ENCODE data around the gene MYBL2. TPM values are rescaled to one million over a fixed set of nuclear protein-coding genes. Genes with fewer than 3 reads are reported as not detected.
"Not testable (repeated sequence)": the region's sequence is repeated elsewhere in the genome, so short reads cannot be mapped to it uniquely, and the experiment has no call there.

MYBL2 gene
- total and polyA plus RNA-seq, 4 donors: 1.6 to 30.9 (median 1.9) TPM; not detected in 1

DNA sequence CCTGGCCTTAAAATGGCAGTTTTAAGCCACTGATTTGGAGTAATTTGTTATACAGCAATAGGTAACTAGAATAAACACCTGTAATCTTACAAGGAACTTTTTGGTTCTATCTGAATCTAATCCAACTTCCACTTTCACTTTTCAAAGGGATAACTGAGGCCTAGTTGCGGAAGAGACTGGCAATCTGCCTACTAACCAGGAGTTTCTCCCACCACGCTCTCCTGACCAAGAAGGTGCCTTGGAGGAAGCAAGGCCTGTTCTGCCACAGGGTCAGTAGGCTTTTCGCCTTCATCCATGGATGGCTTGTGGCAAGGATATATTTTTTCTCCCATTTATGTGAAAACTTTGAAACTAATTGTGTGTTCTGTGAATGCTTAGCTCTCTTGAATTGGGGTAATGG lies 12.9 kb upstream of the MYBL2 start:
- H3K36me3 ChIP-seq (ENCODE audit: control insufficient read depth in 4 of 4, insufficient read depth in 3 of 4, low read depth in 1 of 4, low read length in 3 of 4): no peaks in the 10 kb centered on the region
- H3K27ac ChIP-seq (ENCODE audit: low read depth in 1 of 2, low read length in 2 of 2): peak overlapping the region; percentile 50 to 88
- no peaks in the 10 kb centered on the region for H3K9me3 ChIP-seq (ENCODE audit: control insufficient read depth in 4 of 4, low read length in 3 of 4)
- no peak for TF ChIP-seq SP1 (IDR thresholded peaks at IDR 0.05)
- TF ChIP-seq, protein P1, sequence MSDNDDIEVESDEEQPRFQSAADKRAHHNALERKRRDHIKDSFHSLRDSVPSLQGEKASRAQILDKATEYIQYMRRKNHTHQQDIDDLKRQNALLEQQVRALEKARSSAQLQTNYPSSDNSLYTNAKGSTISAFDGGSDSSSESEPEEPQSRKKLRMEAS (IDR thresholded peaks at IDR 0.05): no peak
- no peak for TF ChIP-seq HNF4G (IDR thresholded peaks at IDR 0.05)
- no peak for TF ChIP-seq YY1 (IDR thresholded peaks at IDR 0.05)
- no peak for TF ChIP-seq NR2F2 (IDR thresholded peaks at IDR 0.05)
- TF ChIP-seq, protein P2, sequence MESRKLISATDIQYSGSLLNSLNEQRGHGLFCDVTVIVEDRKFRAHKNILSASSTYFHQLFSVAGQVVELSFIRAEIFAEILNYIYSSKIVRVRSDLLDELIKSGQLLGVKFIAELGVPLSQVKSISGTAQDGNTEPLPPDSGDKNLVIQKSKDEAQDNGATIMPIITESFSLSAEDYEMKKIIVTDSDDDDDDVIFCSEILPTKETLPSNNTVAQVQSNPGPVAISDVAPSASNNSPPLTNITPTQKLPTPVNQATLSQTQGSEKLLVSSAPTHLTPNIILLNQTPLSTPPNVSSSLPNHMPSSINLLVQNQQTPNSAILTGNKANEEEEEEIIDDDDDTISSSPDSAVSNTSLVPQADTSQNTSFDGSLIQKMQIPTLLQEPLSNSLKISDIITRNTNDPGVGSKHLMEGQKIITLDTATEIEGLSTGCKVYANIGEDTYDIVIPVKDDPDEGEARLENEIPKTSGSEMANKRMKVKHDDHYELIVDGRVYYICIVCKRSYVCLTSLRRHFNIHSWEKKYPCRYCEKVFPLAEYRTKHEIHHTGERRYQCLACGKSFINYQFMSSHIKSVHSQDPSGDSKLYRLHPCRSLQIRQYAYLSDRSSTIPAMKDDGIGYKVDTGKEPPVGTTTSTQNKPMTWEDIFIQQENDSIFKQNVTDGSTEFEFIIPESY (IDR thresholded peaks at IDR 0.05): no peak
- TF ChIP-seq, protein P3, sequence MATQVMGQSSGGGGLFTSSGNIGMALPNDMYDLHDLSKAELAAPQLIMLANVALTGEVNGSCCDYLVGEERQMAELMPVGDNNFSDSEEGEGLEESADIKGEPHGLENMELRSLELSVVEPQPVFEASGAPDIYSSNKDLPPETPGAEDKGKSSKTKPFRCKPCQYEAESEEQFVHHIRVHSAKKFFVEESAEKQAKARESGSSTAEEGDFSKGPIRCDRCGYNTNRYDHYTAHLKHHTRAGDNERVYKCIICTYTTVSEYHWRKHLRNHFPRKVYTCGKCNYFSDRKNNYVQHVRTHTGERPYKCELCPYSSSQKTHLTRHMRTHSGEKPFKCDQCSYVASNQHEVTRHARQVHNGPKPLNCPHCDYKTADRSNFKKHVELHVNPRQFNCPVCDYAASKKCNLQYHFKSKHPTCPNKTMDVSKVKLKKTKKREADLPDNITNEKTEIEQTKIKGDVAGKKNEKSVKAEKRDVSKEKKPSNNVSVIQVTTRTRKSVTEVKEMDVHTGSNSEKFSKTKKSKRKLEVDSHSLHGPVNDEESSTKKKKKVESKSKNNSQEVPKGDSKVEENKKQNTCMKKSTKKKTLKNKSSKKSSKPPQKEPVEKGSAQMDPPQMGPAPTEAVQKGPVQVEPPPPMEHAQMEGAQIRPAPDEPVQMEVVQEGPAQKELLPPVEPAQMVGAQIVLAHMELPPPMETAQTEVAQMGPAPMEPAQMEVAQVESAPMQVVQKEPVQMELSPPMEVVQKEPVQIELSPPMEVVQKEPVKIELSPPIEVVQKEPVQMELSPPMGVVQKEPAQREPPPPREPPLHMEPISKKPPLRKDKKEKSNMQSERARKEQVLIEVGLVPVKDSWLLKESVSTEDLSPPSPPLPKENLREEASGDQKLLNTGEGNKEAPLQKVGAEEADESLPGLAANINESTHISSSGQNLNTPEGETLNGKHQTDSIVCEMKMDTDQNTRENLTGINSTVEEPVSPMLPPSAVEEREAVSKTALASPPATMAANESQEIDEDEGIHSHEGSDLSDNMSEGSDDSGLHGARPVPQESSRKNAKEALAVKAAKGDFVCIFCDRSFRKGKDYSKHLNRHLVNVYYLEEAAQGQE (IDR thresholded peaks at IDR 0.05): no peak
- TF ChIP-seq EGR1 (IDR thresholded peaks at IDR 0.05; ENCODE audit: low read depth in 2 of 2): no peak
- DNase-seq (ENCODE audit: low spot score): no peak
- no peak overlapping the region for H3K9ac ChIP-seq (ENCODE audit: low read depth in 1 of 2, low read length in 2 of 2)
- peaks cover 0 to 16% (median 8%) of the 10 kb centered on the region in 4 donors for H3K4me1 ChIP-seq (ENCODE audit: control insufficient read depth in 4 of 4, insufficient read depth in 4 of 4, low read length in 3 of 4)
- 79% methylated on average over 3 of the region's 3 CpGs for WGBS
- no peaks in the 10 kb centered on the region for H3K27me3 ChIP-seq (ENCODE audit: control insufficient read depth in 4 of 4, insufficient read depth in 4 of 4, low read length in 3 of 4)
- H3K4me3 ChIP-seq (ENCODE audit: low read depth in 1 of 3, low read length in 3 of 3): no peak overlapping the region

DNA sequence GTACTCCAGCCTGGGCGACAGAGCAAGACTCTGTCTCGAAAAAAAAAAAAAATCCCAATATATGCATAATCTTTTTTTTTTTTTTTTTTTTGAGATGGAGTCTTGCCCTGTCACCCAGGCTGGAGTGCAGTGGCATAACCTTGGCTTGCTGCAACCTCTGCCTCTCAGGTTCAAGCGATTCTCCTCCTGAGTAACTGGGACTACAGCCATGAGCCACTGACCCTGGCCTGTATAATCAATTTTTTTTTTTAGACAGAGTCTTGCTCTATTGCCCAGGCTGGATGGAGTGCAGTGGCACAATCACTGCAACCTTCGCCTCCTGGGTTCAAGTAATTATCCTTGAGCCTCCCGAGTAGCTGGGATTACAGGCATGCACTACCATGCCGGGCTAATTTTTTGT lies 11.7 kb upstream of the MYBL2 start:
- DNase-seq (ENCODE audit: low spot score); H3K36me3 ChIP-seq (ENCODE audit: control insufficient read depth in 4 of 4, insufficient read depth in 3 of 4, low read depth in 1 of 4, low read length in 3 of 4): not testable (repeated sequence)

DNA sequence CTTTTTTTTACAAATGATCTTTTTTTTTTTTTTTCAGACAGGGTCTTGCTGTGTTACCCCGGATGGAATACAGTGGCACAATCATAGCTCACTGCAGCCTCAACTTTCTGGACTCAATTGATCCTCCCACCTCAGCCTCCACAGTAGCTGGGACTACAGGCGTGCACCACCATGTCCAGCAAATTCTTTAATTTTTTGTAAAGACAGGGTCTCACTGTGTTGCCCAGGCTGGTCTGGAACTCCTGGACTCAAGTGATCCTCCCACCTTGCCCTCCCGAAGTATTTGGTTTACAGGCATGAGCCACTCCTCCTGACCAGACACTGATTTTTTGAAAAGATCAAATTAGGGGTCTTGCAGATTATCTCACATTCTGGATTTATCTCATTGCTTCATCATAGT lies 11.0 kb upstream of the MYBL2 start:
- H3K27me3 ChIP-seq (ENCODE audit: control insufficient read depth in 4 of 4, insufficient read depth in 4 of 4, low read length in 3 of 4): no peaks in the 10 kb centered on the region
- WGBS: 86% methylated on average over 3 of the region's 3 CpGs
- no peaks in the 10 kb centered on the region for H3K36me3 ChIP-seq (ENCODE audit: control insufficient read depth in 4 of 4, insufficient read depth in 3 of 4, low read depth in 1 of 4, low read length in 3 of 4)
- H3K4me1 ChIP-seq (ENCODE audit: control insufficient read depth in 4 of 4, insufficient read depth in 4 of 4, low read length in 3 of 4): peaks cover 0 to 16% (median 8%) of the 10 kb centered on the region in 4 donors
- H3K4me3 ChIP-seq (ENCODE audit: low read depth in 1 of 3, low read length in 3 of 3): no peak overlapping the region
- no peaks in the 10 kb centered on the region for H3K9me3 ChIP-seq (ENCODE audit: control insufficient read depth in 4 of 4, low read length in 3 of 4)
- no peak overlapping the region for H3K27ac ChIP-seq (ENCODE audit: low read depth in 1 of 2, low read length in 2 of 2)
- no peak for DNase-seq (ENCODE audit: low spot score)
- no peak overlapping the region for H3K9ac ChIP-seq (ENCODE audit: low read depth in 1 of 2, low read length in 2 of 2)
- TF ChIP-seq, protein P2 (IDR thresholded peaks at IDR 0.05): no peak
- TF ChIP-seq, protein P4, sequence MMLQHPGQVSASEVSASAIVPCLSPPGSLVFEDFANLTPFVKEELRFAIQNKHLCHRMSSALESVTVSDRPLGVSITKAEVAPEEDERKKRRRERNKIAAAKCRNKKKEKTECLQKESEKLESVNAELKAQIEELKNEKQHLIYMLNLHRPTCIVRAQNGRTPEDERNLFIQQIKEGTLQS (IDR thresholded peaks at IDR 0.05): no peak
- TF ChIP-seq FOXA2 (IDR thresholded peaks at IDR 0.05): no peak
- no peak for TF ChIP-seq NR2F2 (IDR thresholded peaks at IDR 0.05)

More for the DNA sequence above, 11.7 kb upstream of the MYBL2 start:
- H3K27me3 ChIP-seq (ENCODE audit: control insufficient read depth in 4 of 4, insufficient read depth in 4 of 4, low read length in 3 of 4); H3K4me3 ChIP-seq (ENCODE audit: low read depth in 1 of 3, low read length in 3 of 3); H3K9ac ChIP-seq (ENCODE audit: low read depth in 1 of 2, low read length in 2 of 2); H3K9me3 ChIP-seq (ENCODE audit: control insufficient read depth in 4 of 4, low read length in 3 of 4); H3K27ac ChIP-seq (ENCODE audit: low read depth in 1 of 2, low read length in 2 of 2): not testable (repeated sequence)
- peaks cover 0 to 16% (median 8%) of the 10 kb centered on the region in 4 donors for H3K4me1 ChIP-seq (ENCODE audit: control insufficient read depth in 4 of 4, insufficient read depth in 4 of 4, low read length in 3 of 4)
- WGBS: 71% methylated on average over 6 of the region's 6 CpGs
